Chondrocyte (in vitro differentiated cells): ENCODE results near the gene SLC25A13. TPM values are rescaled to one million over a fixed set of nuclear protein-coding genes. Genes with fewer than 3 reads are reported as not detected.
A peak's percentile ranks its signal among the peaks of the same experiment; 100 is the strongest.

Source experiments
- DNase-seq: peaks from one replicate; pipeline ENCODE4 v3.0.0; 2021; ENCODE audit warnings: mixed read lengths, low spot score
- H3K27ac Mint-ChIP-seq: one replicate; pipeline ENCODE4 v1.8.0; 2021; ENCODE audit warnings: mild to moderate bottlenecking, moderate library complexity, mixed read lengths; ENCODE audit not compliant: unreplicated experiment
- H3K27me3 Mint-ChIP-seq: 2 replicates; pipeline ENCODE4 v1.8.0; 2021; ENCODE audit warnings: low read depth, mixed read lengths
- H3K36me3 Mint-ChIP-seq: 2 replicates; pipeline ENCODE4 v1.8.0; 2021; ENCODE audit warnings: low read depth, mixed read lengths
- H3K4me1 Mint-ChIP-seq: 2 replicates; pipeline ENCODE4 v1.8.0; 2021; ENCODE audit warnings: low read depth, mild to moderate bottlenecking, mixed read lengths
- H3K4me3 Mint-ChIP-seq: one replicate; pipeline ENCODE4 v1.8.0; 2021; ENCODE audit warnings: mild to moderate bottlenecking, moderate library complexity, mixed read lengths; ENCODE audit not compliant: unreplicated experiment
- H3K9me3 Mint-ChIP-seq: 2 replicates; pipeline ENCODE4 v1.8.0; 2021; ENCODE audit warnings: low read depth, mixed read lengths
- CTCF ChIP-seq: fragments of 200-600 bp; sonication (generic); IDR thresholded peaks from 2 replicates; pipeline ENCODE4 v1.5.0; 2021; ENCODE audit warnings: antibody characterized with exemption, mild to moderate bottlenecking, moderate library complexity
- total RNA-seq: library from RNA; stranded (reverse); gene quantifications from 3 replicates; pipeline ENCODE4 v1.2.1, GENCODE V29; 2021

Gene SLC25A13
- total RNA-seq, 1 donor from 2014 or later: 26.6 TPM

GRCh38 chr7:96355990-96356506 lies 34.1 kb upstream of the SLC25A13 start:
- Mint-ChIP-seq H3K4me3 (no peak overlapping the region), H3K36me3 (no peaks in the 10 kb centered on the region), H3K9me3 (no peaks in the 10 kb centered on the region), H3K27me3 (peaks cover 2% of the 10 kb centered on the region), H3K4me1 (no peaks in the 10 kb centered on the region), H3K27ac (no peak overlapping the region)
- TF ChIP-seq CTCF: peak; percentile 52
- DNase-seq: no peak

GRCh38 chr7:96354881-96355280 lies 33.0 kb upstream of the SLC25A13 start:
- Mint-ChIP-seq H3K36me3 (peaks cover 2% of the 10 kb centered on the region), H3K27me3 (peaks cover 2% of the 10 kb centered on the region), H3K4me3 (no peak overlapping the region), H3K27ac (no peak overlapping the region), H3K9me3 (no peaks in the 10 kb centered on the region), H3K4me1 (peaks cover 2% of the 10 kb centered on the region)
- TF ChIP-seq CTCF: no peak
- no peak for DNase-seq

- H3K36me3 Mint-ChIP-seq: peaks cover 2% of the 10 kb centered on the region
- no peaks in the 10 kb centered on the region for H3K9me3 Mint-ChIP-seq
- no peaks in the 10 kb centered on the region for H3K27me3 Mint-ChIP-seq
- no peak for DNase-seq
- H3K4me3 Mint-ChIP-seq: no peak overlapping the region
- no peak overlapping the region for H3K27ac Mint-ChIP-seq
- no peak for TF ChIP-seq CTCF
- peaks cover 16% of the 10 kb centered on the region for H3K4me1 Mint-ChIP-seq
These were observed 27.7 kb upstream of the SLC25A13 start for GRCh38 chr7:96349572-96349971.

- TF ChIP-seq CTCF: no peak
- no peak for DNase-seq
- no peak overlapping the region for H3K27ac Mint-ChIP-seq
- H3K4me3 Mint-ChIP-seq: no peak overlapping the region
- H3K4me1 Mint-ChIP-seq: peaks cover 16% of the 10 kb centered on the region
- peaks cover 2% of the 10 kb centered on the region for H3K36me3 Mint-ChIP-seq
- peaks cover 2% of the 10 kb centered on the region for H3K27me3 Mint-ChIP-seq
- H3K9me3 Mint-ChIP-seq: no peaks in the 10 kb centered on the region
These were observed 25.6 kb upstream of the SLC25A13 start for GRCh38 chr7:96347471-96347870.

GRCh38 chr7:96346293-96346953 lies 24.5 kb upstream of the SLC25A13 start:
- peaks cover 2% of the 10 kb centered on the region for H3K27me3 Mint-ChIP-seq
- no peak overlapping the region for H3K27ac Mint-ChIP-seq
- H3K4me1 Mint-ChIP-seq: peaks cover 16% of the 10 kb centered on the region
- peaks cover 2% of the 10 kb centered on the region for H3K36me3 Mint-ChIP-seq
- H3K4me3 Mint-ChIP-seq: no peak overlapping the region
- no peak for TF ChIP-seq CTCF
- no peaks in the 10 kb centered on the region for H3K9me3 Mint-ChIP-seq
- DNase-seq: no peak
